Measurements from ENCODE around the gene TRIM41.

TRIM41 gene

GRCh38 chr5:181185560-181185959, 37.5 kb upstream of the TRIM41 start:
- DNase-seq (ENCODE audit: low read depth in 1 of 2, low spot score in 1 of 2) = no peak
- Histone ChIP-seq H3K27ac (replicated peaks) (no peak overlapping the region), H3K4me3 (replicated peaks; ENCODE audit: insufficient read depth, low read length) (no peak overlapping the region), H3K27me3 (ENCODE audit: insufficient read depth, poor library complexity, severe bottlenecking) (no peaks in the 10 kb centered on the region)
- TF ChIP-seq POLR2AphosphoS5 (IDR thresholded peaks at IDR 0.05; ENCODE audit: low read depth) = no peak
- no peak for TF ChIP-seq REST (IDR thresholded peaks at IDR 0.05; ENCODE audit: insufficient replicate concordance, low read depth)
- no peak for TF ChIP-seq GABPA (IDR thresholded peaks at IDR 0.05; ENCODE audit: low read depth)

DNA sequence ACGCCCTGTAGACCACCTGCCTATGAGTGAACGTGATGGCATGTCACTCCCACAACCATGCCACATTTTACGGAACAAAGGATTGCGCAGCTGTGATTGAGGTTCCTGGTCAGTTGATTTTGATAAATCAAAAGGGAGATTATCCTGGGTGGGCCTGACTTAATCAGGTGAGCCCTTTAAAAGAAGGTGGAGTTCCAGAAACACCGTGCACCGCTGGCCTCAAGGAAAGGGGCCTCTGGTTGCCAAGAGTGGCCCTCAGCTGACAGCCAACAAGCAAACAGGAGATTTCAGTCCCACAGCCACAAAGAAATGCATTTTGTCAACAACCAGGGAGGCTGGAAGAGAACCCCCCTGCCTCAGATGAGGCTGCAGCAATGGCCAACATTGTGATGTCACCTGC, 37.1 kb upstream of the TRIM41 start:
- Histone ChIP-seq H3K27ac (replicated peaks) (no peak overlapping the region), H3K4me3 (replicated peaks; ENCODE audit: insufficient read depth, low read length) (no peak overlapping the region), H3K27me3 (ENCODE audit: insufficient read depth, poor library complexity, severe bottlenecking) (no peaks in the 10 kb centered on the region)
- no peak for TF ChIP-seq GABPA (IDR thresholded peaks at IDR 0.05; ENCODE audit: low read depth)
- TF ChIP-seq, protein P1, sequence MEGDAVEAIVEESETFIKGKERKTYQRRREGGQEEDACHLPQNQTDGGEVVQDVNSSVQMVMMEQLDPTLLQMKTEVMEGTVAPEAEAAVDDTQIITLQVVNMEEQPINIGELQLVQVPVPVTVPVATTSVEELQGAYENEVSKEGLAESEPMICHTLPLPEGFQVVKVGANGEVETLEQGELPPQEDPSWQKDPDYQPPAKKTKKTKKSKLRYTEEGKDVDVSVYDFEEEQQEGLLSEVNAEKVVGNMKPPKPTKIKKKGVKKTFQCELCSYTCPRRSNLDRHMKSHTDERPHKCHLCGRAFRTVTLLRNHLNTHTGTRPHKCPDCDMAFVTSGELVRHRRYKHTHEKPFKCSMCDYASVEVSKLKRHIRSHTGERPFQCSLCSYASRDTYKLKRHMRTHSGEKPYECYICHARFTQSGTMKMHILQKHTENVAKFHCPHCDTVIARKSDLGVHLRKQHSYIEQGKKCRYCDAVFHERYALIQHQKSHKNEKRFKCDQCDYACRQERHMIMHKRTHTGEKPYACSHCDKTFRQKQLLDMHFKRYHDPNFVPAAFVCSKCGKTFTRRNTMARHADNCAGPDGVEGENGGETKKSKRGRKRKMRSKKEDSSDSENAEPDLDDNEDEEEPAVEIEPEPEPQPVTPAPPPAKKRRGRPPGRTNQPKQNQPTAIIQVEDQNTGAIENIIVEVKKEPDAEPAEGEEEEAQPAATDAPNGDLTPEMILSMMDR (IDR thresholded peaks at IDR 0.05; ENCODE audit: insufficient read depth, low read length) = no peak
- no peak for TF ChIP-seq REST (IDR thresholded peaks at IDR 0.05; ENCODE audit: insufficient replicate concordance, low read depth)
- TF ChIP-seq SPI1 (IDR thresholded peaks at IDR 0.05; ENCODE audit: borderline replicate concordance, low read depth) = no peak
- no peak for TF ChIP-seq POLR2AphosphoS5 (IDR thresholded peaks at IDR 0.05; ENCODE audit: low read depth)
- no peak for DNase-seq (ENCODE audit: low read depth in 1 of 2, low spot score in 1 of 2)

GRCh38 chr5:181186986-181187499, 36.0 kb upstream of the TRIM41 start:
- H3K27ac ChIP-seq (replicated peaks) = no peak overlapping the region
- no peak overlapping the region; the same call in 1 of the 2 replicates for H3K4me3 ChIP-seq (replicated peaks; ENCODE audit: insufficient read depth, low read length)
- no peaks in the 10 kb centered on the region for H3K27me3 ChIP-seq (ENCODE audit: insufficient read depth, poor library complexity, severe bottlenecking)
- TF ChIP-seq, protein P1 (IDR thresholded peaks at IDR 0.05; ENCODE audit: insufficient read depth, low read length) = no peak
- TF ChIP-seq REST (IDR thresholded peaks at IDR 0.05; ENCODE audit: insufficient replicate concordance, low read depth) (no peak), POLR2AphosphoS5 (IDR thresholded peaks at IDR 0.05; ENCODE audit: low read depth) (no peak), GABPA (IDR thresholded peaks at IDR 0.05; ENCODE audit: low read depth) (no peak)
- DNase-seq (ENCODE audit: low read depth in 1 of 2, low spot score in 1 of 2) = no peak
